AG09309 (cell line): ENCODE data around the gene LEPROT.

Experiments used
- DNase-seq: peaks from one replicate; pipeline ENCODE4 v3.0.0-alpha.2; 2010; ENCODE audit warnings: low read depth
- H3K4me3 ChIP-seq: 2 replicates; pipeline ENCODE4 v1.5.1; 2011; ENCODE audit warnings: mild to moderate bottlenecking, low read depth, low read length, moderate library complexity; ENCODE audit not compliant: control insufficient read depth
- CTCF ChIP-seq: IDR thresholded peaks from 2 replicates; pipeline ENCODE4 v1.5.1; 2011; ENCODE audit warnings: mild to moderate bottlenecking, low read depth, low read length, inconsistent platforms; ENCODE audit not compliant: insufficient read depth, control insufficient read depth; ENCODE audit errors: missing control alignments

The LEPROT gene

DNA sequence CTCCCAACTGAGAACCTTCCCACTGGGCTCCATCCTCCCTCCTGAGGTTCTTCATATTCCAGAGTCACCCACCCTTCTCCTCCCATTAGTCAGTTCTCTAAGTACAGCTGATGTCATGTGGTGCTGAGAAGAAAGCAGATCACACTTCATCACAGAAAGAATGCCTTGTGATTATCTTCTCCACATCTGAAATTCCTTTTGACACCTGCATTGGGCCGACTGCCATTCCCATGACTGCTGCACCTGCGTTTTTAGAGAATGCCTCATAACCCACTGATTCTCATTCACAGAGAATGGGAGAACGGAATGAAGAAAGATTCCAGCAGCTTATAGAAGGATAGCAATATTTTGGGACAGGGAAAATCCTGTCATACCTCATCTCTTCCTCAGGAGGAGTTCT lies 14.3 kb downstream of the LEPROT start:
- DNase-seq, result no peak
- TF ChIP-seq CTCF, result no peak
- H3K4me3 ChIP-seq, result no peak overlapping the region

DNA sequence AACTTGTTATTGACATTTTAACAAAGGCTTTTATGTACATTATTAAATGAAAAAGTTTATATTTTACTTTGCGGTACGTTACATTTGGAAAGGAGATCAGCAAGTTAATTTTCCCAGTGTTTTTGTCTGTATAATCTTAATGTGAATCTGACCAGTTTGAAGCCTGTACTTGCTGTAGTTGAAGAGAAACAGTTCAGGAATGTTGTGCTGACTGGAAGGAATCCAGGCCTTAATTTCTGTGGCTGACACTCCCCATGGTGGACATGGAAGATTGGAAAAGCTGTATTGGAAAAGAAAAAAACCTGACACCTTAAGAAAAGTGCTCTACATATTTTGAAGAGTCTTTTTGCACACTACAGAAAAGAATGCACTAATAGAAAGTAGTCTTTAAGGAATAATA lies 15.5 kb downstream of the LEPROT start:
- DNase-seq, result no peak
- TF ChIP-seq CTCF, result no peak
- no peak overlapping the region for H3K4me3 ChIP-seq

DNA sequence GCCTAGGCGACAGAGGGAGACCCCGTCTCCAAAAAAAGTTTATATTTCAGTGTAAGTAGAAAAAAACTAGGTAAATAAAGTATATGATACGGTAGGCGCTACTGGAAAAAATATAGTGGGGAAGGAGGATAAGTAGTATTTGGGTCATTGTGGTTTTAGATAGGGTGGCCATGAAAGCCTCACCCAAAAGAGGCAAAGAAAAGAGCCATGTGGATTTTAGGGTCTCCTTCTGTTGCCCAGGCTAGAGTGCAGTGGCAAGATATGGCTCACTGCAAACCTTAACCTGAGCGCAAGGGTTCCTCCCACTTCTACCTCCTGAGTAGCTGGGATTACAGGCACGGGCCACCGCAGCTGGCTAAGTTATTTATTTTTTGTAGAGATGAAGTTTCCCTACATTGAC lies 17.1 kb downstream of the LEPROT start:
- DNase-seq, result no peak
- TF ChIP-seq CTCF, result no peak
- H3K4me3 ChIP-seq, result no peak overlapping the region

DNA sequence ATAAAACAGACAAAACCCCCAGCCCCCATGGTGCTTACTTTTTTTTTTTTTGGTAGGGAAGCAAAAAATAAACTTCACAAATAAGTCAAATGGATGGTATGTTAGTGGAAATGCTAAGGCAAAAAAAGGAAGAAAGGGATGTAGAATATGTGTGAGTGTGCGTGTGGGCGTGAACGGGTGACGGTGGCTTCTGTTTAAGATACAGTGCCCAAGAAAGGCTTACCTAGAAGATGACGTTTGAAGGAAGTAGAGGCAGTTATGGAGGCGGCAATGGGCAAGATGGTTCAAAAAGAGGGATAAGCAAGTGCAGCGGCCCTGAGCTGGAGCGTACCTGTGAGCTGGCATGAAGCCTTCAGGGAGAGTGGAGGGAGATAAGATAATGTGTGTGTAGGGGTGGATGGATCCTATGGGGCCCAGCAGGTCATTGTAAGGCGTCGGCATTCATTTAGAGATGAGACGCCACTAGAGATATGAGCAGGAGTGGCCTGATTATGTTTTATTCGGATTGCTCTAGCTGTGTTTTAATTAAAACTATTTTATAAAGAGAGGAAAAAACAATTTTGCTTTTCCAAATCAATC lies 19.9 kb downstream of the LEPROT start:
- TF ChIP-seq CTCF, result no peak
- no peak for DNase-seq
- H3K4me3 ChIP-seq, result no peak overlapping the region

- TF ChIP-seq CTCF, result no peak
- no peak overlapping the region for H3K4me3 ChIP-seq
- DNase-seq, result no peak
These were observed 20.4 kb downstream of the LEPROT start for GRCh38 chr1:65440915-65441314.

DNA sequence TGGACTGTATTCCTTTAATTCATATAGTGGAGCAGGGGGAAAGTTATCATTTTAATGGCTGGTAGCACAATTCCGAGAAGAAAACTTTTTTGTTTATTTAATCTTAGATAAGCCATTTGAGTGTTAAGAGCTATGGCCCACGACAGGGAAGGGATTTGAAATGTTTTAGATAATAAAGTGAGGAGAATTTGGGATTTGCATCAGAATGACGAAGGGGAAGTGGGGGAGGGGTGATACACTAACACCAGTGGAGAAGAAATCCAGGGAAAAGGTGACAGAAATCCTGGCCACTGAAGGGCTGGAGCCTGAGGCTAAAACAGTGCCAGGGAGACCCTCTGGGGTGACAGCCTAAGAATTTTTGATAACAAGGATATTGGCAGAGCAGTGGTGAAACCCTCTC lies 21.0 kb downstream of the LEPROT start:
- no peak overlapping the region for H3K4me3 ChIP-seq
- DNase-seq, result no peak
- no peak for TF ChIP-seq CTCF

DNA sequence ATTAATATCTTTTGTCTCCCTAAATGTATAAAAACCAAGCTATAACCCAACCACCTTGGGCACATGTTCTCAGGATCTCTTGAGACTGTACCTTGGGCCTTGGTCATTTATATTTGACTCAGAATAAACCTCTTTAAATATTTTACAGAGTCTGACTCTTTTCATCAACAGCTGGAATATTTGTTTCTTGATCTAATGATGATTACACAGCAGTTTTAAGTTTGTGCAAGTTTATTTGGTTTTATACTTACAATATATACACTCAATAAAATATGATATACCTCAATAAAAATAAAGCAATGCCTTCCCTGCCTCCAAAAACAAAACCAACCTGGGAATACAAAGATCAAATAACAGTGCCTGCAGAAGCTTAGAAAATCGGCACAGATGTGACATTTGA lies 22.0 kb downstream of the LEPROT start:
- DNase-seq, result no peak
- no peak overlapping the region for H3K4me3 ChIP-seq
- no peak for TF ChIP-seq CTCF
